ENCODE results near the gene PTPRT. TPM values are rescaled to one million over a fixed set of nuclear protein-coding genes. Genes with fewer than 3 reads are reported as not detected.

Gene PTPRT
- total and polyA plus RNA-seq, 12 donors, result 0.05 to 0.34 (median 0.16) TPM; not detected in 1

GRCh38 chr20:43046966-43047365 lies 142.7 kb downstream of the PTPRT start:
- Histone ChIP-seq H3K9me3 (replicated peaks in 1 of 3) (no peaks in the 10 kb centered on the region), H3K27me3 (peaks cover under 1% of the 10 kb centered on the region), H3K4me3 (no peak overlapping the region), H3K4me1 (replicated peaks in 1 of 2) (no peaks in the 10 kb centered on the region), H3K36me3 (replicated peaks in 1 of 2) (no peaks in the 10 kb centered on the region), H3K27ac (no peak overlapping the region)
- intact Hi-C loops (cut with DNase I), result no loop called here
- no peak for DNase-seq
- WGBS, 4 donors, result 37 to 43% (median 42%) methylated on average over 7 of the region's 7 CpGs
- TF ChIP-seq, protein P1, sequence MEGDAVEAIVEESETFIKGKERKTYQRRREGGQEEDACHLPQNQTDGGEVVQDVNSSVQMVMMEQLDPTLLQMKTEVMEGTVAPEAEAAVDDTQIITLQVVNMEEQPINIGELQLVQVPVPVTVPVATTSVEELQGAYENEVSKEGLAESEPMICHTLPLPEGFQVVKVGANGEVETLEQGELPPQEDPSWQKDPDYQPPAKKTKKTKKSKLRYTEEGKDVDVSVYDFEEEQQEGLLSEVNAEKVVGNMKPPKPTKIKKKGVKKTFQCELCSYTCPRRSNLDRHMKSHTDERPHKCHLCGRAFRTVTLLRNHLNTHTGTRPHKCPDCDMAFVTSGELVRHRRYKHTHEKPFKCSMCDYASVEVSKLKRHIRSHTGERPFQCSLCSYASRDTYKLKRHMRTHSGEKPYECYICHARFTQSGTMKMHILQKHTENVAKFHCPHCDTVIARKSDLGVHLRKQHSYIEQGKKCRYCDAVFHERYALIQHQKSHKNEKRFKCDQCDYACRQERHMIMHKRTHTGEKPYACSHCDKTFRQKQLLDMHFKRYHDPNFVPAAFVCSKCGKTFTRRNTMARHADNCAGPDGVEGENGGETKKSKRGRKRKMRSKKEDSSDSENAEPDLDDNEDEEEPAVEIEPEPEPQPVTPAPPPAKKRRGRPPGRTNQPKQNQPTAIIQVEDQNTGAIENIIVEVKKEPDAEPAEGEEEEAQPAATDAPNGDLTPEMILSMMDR (IDR thresholded peaks at IDR 0.05), result no peak
- TF ChIP-seq POLR2A (IDR thresholded peaks at IDR 0.05), result no peak

DNA sequence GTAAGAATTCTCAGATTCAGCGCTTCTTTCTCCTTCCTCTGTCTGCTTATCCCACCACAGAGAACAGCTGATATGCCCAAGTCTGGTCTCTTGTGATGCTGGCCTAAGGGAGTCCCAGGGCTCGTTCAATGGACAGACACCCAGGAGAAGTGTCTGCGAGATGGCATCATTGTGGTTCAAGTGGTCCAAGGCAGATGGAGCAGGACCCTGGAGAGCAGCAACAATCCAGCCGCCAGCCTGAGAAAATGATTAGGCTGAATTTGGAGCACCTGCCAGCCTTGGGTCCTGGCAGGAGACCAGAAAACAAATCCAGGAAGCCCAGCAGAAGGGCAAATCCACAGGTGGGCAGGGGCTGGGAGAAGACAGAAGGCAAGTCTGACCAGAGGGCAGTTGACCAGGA lies 145.8 kb downstream of the PTPRT start:
- intact Hi-C loops (cut with DNase I), result no loop called here
- Histone ChIP-seq H3K27ac (no peak overlapping the region), H3K4me3 (no peak overlapping the region), H3K4me1 (replicated peaks in 1 of 2) (no peaks in the 10 kb centered on the region), H3K36me3 (replicated peaks in 1 of 2) (no peaks in the 10 kb centered on the region), H3K27me3 (peaks cover 10% of the 10 kb centered on the region), H3K9me3 (replicated peaks in 1 of 3) (no peaks in the 10 kb centered on the region)
- no peak for TF ChIP-seq POLR2A (IDR thresholded peaks at IDR 0.05)
- TF ChIP-seq, protein P1 (IDR thresholded peaks at IDR 0.05), result no peak
- WGBS, 4 donors, result 45 to 48% (median 47%) methylated on average over 4 of the region's 4 CpGs
- no peak for DNase-seq

- Histone ChIP-seq H3K27ac (no peak overlapping the region), H3K36me3 (replicated peaks in 1 of 2) (no peaks in the 10 kb centered on the region), H3K9me3 (replicated peaks in 1 of 3) (no peaks in the 10 kb centered on the region), H3K4me1 (replicated peaks in 1 of 2) (no peaks in the 10 kb centered on the region), H3K27me3 (peaks cover 10% of the 10 kb centered on the region), H3K4me3 (no peak overlapping the region)
- intact Hi-C loops (cut with DNase I), result no loop called here
- peak in 1 of 7 donors; percentile 16 for DNase-seq
- no peak for TF ChIP-seq POLR2A (IDR thresholded peaks at IDR 0.05)
- TF ChIP-seq, protein P1 (IDR thresholded peaks at IDR 0.05), result no peak
- WGBS, 4 donors, result 17 to 22% (median 19%) methylated on average over 6 of the region's 6 CpGs
These were observed 149.3 kb downstream of the PTPRT start for GRCh38 chr20:43040427-43040826.

- H3K4me3 ChIP-seq, result no peak overlapping the region
- no peak for TF ChIP-seq POLR2A (IDR thresholded peaks at IDR 0.05)
- TF ChIP-seq, protein P1 (IDR thresholded peaks at IDR 0.05), result no peak
- 65 to 71% (median 67%) methylated on average over 6 of the region's 6 CpGs for WGBS, 4 donors
- no peaks in the 10 kb centered on the region for H3K9me3 ChIP-seq (replicated peaks in 1 of 3)
- H3K27me3 ChIP-seq, result peaks cover 10% of the 10 kb centered on the region
- no peaks in the 10 kb centered on the region for H3K4me1 ChIP-seq (replicated peaks in 1 of 2)
- intact Hi-C loops (cut with DNase I), result no loop called here
- no peak overlapping the region for H3K27ac ChIP-seq
- DNase-seq, result no peak
- no peaks in the 10 kb centered on the region for H3K36me3 ChIP-seq (replicated peaks in 1 of 2)
These were observed 151.9 kb downstream of the PTPRT start for GRCh38 chr20:43037605-43038309.
